GM12864 (cell line): Measurements from ENCODE around the gene MBNL2.

ENCODE experiments used
- DNase-seq: peaks from one replicate; pipeline ENCODE4 v3.0.0-alpha.2; 2011; ENCODE audit warnings: low read depth
- H3K4me3 ChIP-seq: 2 replicates; pipeline ENCODE4 v1.5.1; 2011; ENCODE audit warnings: mild to moderate bottlenecking, low read depth, low read length, control low read depth
- TF ChIP-seq, protein P1 (sequence below): IDR thresholded peaks from 2 replicates; pipeline ENCODE4 v1.5.1; 2011; ENCODE audit warnings: low read depth, mild to moderate bottlenecking, moderate library complexity, low read length, control low read depth, inconsistent platforms; ENCODE audit errors: missing control alignments

The MBNL2 gene

DNA sequence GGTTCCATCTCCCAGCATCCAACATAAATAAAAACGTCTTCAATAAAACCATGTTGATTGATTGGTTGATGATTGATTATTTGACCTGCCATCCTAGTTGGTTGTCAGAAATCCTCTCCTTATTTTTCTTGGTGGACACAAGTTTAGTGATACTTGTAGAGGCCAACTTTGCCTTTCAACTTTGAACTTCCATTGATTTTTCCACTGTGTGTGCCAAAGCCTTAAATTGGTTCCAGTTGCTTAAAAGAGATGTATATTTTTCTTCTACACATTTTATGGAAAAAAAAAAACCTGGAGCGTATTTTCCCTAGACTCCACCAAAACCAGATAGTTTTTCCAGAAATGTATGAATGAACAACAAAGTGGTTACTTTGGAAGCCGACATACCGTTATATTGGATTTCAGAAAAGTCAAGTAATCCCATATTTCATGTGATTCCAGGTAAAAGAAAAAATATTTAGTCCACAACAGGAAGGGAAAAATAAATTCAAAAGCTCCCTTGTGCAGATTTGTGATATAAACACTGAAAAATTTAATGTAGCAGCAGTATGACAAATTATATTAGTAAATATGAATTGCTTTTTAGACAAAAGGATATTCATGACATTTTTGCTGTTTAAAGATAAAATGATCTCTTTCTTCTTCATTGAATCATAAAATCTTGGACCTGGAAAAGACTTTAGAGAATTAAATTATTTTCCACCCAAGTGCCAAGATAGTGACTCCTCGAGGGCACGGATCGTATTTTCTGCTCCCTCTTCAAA lies 85.2 kb downstream of the MBNL2 start:
- no peak overlapping the region for H3K4me3 ChIP-seq
- no peak for DNase-seq
- TF ChIP-seq, protein P1, sequence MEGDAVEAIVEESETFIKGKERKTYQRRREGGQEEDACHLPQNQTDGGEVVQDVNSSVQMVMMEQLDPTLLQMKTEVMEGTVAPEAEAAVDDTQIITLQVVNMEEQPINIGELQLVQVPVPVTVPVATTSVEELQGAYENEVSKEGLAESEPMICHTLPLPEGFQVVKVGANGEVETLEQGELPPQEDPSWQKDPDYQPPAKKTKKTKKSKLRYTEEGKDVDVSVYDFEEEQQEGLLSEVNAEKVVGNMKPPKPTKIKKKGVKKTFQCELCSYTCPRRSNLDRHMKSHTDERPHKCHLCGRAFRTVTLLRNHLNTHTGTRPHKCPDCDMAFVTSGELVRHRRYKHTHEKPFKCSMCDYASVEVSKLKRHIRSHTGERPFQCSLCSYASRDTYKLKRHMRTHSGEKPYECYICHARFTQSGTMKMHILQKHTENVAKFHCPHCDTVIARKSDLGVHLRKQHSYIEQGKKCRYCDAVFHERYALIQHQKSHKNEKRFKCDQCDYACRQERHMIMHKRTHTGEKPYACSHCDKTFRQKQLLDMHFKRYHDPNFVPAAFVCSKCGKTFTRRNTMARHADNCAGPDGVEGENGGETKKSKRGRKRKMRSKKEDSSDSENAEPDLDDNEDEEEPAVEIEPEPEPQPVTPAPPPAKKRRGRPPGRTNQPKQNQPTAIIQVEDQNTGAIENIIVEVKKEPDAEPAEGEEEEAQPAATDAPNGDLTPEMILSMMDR: no peak

DNA sequence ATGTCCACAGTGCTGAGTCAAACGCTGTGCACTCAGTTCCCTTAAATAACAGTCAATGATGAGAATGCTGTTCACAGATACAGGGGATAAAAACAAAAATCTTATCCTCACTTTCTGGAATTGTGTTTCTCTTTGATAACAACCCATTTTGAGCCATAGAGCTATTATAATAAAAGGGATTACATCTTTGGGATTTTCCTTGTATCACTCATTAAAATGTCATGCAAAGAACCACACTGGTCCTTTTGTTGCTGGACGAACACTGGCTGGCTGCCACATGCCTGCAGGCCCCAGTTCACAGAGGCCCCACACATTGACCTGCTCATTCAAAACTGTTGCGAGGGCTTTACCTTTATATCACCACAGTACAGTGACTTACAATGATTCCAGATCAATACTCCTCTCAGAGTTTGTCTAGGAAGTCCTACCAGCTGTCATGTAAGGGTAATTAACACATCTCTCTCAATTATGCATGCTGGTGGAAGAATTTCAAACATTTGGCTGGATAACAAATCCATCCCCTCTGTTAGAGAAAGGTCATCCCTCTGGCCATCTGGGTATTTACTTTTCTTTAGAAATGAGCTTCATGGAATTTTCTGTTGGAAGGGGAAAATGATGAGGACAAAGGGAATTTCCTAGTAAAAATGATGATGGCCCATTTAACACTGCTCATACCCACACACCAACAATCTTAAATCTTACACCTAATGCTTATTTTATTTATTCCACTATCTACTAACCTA lies 85.9 kb downstream of the MBNL2 start:
- no peak for DNase-seq
- H3K4me3 ChIP-seq: no peak overlapping the region
- TF ChIP-seq, protein P1: no peak

DNA sequence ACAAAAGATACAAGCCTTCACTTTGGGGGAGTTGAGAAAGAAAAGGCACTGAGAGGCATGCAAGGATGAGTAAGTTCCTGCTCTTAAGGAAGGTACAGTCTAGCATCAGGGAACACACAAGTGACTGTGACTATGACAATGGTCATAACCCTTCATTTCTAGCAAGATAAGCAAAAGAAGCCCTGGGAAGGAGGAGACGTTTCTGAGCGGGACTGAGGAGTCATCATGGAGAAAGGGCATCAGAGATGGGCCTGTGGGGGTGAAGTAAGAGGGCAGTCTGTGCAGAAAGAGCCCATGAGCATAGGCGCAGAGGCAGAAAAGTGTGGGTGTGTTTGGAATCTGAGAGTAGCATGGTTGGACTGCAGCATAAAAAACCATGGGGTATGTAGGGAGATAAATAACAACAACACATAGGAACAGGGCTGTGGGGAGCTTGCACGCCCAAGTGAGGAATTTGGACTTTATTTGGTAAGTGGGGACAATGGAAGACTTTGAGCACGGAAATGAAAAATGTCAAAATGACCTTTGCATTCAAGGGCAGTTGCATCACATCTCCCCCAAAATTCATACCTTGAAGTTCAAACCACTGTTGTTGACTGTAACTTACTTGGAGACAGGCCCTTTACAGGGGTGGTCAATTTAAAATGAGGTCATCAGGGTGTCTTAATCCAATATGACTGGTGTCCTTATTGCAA lies 86.7 kb downstream of the MBNL2 start:
- TF ChIP-seq, protein P1: no peak
- no peak for DNase-seq
- H3K4me3 ChIP-seq: no peak overlapping the region

DNA sequence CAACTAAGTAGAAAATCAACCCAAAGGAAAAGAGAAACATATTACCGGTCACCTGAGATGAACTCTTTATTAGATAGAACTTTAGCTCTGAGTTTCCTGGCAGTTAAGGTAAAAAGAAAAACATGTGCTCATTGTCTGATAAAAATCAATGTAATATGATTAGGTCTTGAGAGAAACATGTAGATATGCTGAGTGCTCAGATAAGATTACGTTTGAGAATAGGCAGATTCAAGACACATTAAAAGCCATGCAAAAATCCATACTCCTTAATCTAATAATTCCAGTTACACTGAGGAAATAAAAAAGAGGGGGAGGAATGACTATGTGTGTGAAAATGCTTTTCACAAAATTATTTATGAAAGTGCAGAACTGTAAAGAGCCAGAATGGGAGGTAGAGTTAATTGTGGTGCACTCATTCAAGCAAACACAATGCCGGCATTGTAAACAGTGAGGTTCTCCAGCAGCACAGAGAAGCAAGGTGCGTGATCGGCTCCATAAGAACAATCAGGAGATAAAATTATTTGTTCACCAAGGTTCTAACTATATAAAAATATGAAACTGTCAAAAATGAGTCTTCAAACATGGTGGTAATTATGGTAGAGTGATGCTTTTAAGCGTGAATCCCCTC lies 88.8 kb downstream of the MBNL2 start:
- DNase-seq: no peak
- TF ChIP-seq, protein P1: no peak
- no peak overlapping the region for H3K4me3 ChIP-seq

DNA sequence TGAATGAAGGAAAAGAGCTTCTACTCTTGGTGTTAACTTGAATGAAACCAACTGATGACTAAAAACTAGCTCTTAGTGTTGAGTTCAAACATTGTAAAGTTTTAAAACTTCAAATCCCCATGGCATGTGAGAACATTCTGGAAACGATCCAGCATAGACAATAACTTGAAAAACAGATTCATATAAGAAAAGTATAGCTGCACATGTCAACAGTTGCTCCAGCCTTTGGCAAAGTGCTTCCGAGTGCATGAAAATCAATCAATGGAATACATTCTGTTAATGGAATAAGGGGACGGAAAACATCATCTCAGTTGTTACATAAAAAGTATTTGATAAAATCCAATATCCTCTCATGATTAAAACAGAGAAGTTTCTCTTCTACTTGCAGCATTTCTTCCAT lies 89.8 kb downstream of the MBNL2 start:
- DNase-seq: no peak
- H3K4me3 ChIP-seq: no peak overlapping the region
- TF ChIP-seq, protein P1: no peak

DNA sequence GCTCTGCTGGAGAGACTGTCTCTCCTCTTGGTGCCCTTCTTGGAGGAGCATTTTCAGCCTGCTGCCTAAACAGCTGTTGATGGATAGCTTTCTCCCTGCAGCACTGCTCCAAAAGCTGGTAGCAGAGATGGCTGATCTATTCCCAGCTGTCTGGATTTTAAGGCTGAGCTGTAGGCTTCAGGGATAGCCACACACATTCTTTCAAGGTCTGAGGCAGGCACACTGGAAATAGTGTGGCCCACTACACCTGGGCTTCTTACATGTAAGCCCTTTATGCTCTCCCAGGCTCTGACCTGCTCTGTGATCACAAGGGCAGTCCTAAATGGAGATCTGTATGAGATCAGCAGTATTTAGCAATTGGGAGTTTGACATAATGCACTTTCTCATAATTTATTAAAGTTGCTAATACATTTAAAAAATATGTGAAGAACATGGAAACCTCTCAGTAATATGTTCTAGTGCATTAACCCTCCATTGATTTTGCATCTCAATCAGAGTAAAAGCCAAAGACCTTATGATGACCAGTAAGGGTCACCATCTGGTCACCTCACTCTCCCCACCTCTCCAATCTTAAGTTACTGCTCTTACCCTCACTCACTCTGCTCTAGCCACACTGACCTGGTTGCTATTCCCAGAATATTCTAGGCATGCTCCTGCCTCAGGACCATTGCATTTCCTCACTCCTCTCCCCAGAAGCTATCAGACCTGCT lies 91.6 kb downstream of the MBNL2 start:
- TF ChIP-seq, protein P1: no peak
- H3K4me3 ChIP-seq: no peak overlapping the region
- no peak for DNase-seq
